GM12878 (cell line): ENCODE results near the gene POLR2I. TPM values are rescaled to one million over a fixed set of nuclear protein-coding genes. Genes with fewer than 3 reads are reported as not detected.

ENCODE experiments used
- ATAC-seq: fragments of 200-7000 bp; cut with Tn5 transposase; 3 replicates; pipeline ENCODE4 v1.9.1; 2020; ENCODE audit warnings: mild to moderate bottlenecking, moderate library complexity
- BruUV-seq: library from RNA; stranded (reverse); fragments of 400-500 nt; replicated peaks from 2 replicates; lab custom pipeline; 2021; lab: Mats Ljungman, UMichigan
- CTCF ChIA-PET: fragments of 300-600 bp; sonication (Branson Sonifier 250); formaldehyde crosslinking; extraction: SDS; loops from one replicate; lab custom pipeline; 2021; ENCODE audit warnings: inconsistent platforms; lab: Yijun Ruan, JAX
- POLR2A ChIA-PET: fragments of 350-600 bp; formaldehyde crosslinking; extraction: SDS; loops from one replicate; lab custom pipeline; 2021; ENCODE audit warnings: inconsistent platforms; lab: Charles Lee
- RAD21 ChIA-PET: fragments of 300-600 bp; sonication (Branson Sonifier 250); formaldehyde crosslinking; loops from one replicate; lab custom pipeline; 2023; ENCODE audit warnings: antibody characterized with exemption; ENCODE audit not compliant: unreplicated experiment; lab: Charles Lee
- SMC1A ChIA-PET: fragments of 300-600 bp; sonication (Branson Sonifier 250); formaldehyde crosslinking; loops from one replicate; lab custom pipeline; 2023; ENCODE audit not compliant: unreplicated experiment, uncharacterized antibody; lab: Charles Lee
- DNase-seq: peaks from one replicate; pipeline ENCODE4 v3.0.0-alpha.2; 2011; ENCODE audit warnings: low read depth, low spot score
- FAIRE-seq: peaks from 3 replicates; lab custom pipeline; 2011; peaks lifted over from hg19 to GRCh38; lab: Jason Lieb, UNC
- H2AFZ ChIP-seq: 2 replicates; pipeline ENCODE4 v1.6.0; 2011; ENCODE audit warnings: low read depth, low read length, control low read depth; ENCODE audit not compliant: control insufficient read depth
- H3K27ac ChIP-seq: 2 replicates; pipeline ENCODE4 v1.5.1; 2011; ENCODE audit warnings: control low read depth; ENCODE audit not compliant: control insufficient read depth, insufficient read depth
- H3K27me3 ChIP-seq, 2 experiments: replicated peaks in 1 of 2; 2 replicates each; pipeline versions ENCODE4 v1.6.0 to v1.6.1; 2011; ENCODE audit warnings: low read length in 1 of 2; ENCODE audit not compliant: control insufficient read depth in 2 of 2, insufficient read depth in 2 of 2
- H3K36me3 ChIP-seq, 2 experiments: 2 replicates each; pipeline ENCODE4 v1.5.1; 2011; ENCODE audit warnings: low read length in 1 of 2; ENCODE audit not compliant: control insufficient read depth in 2 of 2, insufficient read depth in 2 of 2
- H3K4me1 ChIP-seq: 2 replicates; pipeline ENCODE4 v1.6.1; 2011; ENCODE audit warnings: mild to moderate bottlenecking, low read length, moderate library complexity, mixed read lengths; ENCODE audit not compliant: control insufficient read depth, insufficient read depth
- H3K4me2 ChIP-seq: 2 replicates; pipeline ENCODE4 v1.6.0; 2011; ENCODE audit warnings: control low read depth; ENCODE audit not compliant: control insufficient read depth, insufficient read depth
- H3K4me3 ChIP-seq: fragments of 200-600 bp; sonication (generic); 2 replicates; pipeline ENCODE4 v1.5.1; 2016
- H3K79me2 ChIP-seq: 2 replicates; pipeline ENCODE4 v1.6.0; 2011; ENCODE audit warnings: low read length; ENCODE audit not compliant: control insufficient read depth, insufficient read depth
- H3K9ac ChIP-seq: 2 replicates; pipeline ENCODE4 v1.8.0; 2011; ENCODE audit warnings: low read length, control low read depth, mixed read lengths; ENCODE audit not compliant: control insufficient read depth, insufficient read depth
- H3K9me3 ChIP-seq: replicated peaks from 3 replicates; pipeline ENCODE4 v1.5.1; 2011; ENCODE audit warnings: mild to moderate bottlenecking, low read length; ENCODE audit not compliant: control insufficient read depth, insufficient read depth
- H4K20me1 ChIP-seq: 2 replicates; pipeline ENCODE4 v1.6.0; 2011; ENCODE audit not compliant: control insufficient read depth, insufficient read depth
- BCL11A ChIP-seq: IDR thresholded peaks from 2 replicates; pipeline ENCODE4 v1.6.1; 2011; ENCODE audit warnings: low read depth, low read length
- CBFB ChIP-seq: IDR thresholded peaks from 2 replicates; pipeline ENCODE4 v1.6.1; 2016; ENCODE audit warnings: antibody characterized with exemption, low read depth
- EED ChIP-seq: sonication (generic); IDR thresholded peaks from 2 replicates; pipeline ENCODE4 v1.6.1; 2016; ENCODE audit warnings: antibody characterized with exemption, low read depth
- MYC ChIP-seq: IDR thresholded peaks from 2 replicates; pipeline ENCODE4 v1.6.1; 2011; ENCODE audit warnings: mild to moderate bottlenecking, low read length, moderate library complexity, inconsistent platforms; ENCODE audit not compliant: insufficient read depth, insufficient replicate concordance, insufficient read length, severe bottlenecking
- PKNOX1 ChIP-seq: fragments of 450-650 bp; IDR thresholded peaks from 2 replicates; pipeline ENCODE4 v1.6.1; 2016; ENCODE audit warnings: mild to moderate bottlenecking
- POLR2A ChIP-seq: IDR thresholded peaks from 2 replicates; pipeline ENCODE4 v1.6.1; 2011; ENCODE audit warnings: low read depth, mild to moderate bottlenecking, low read length
- RBBP5 ChIP-seq: fragments of 200-600 bp; sonication (generic); conservative IDR thresholded peaks from 2 replicates; pipeline ENCODE4 v1.6.1; 2016
- RFX5 ChIP-seq: IDR thresholded peaks from 2 replicates; pipeline ENCODE4 v1.6.1; 2011; ENCODE audit warnings: low read depth, low read length, improper control_type of control experiment
- SRF ChIP-seq, 2 experiments: IDR thresholded peaks; 2 replicates each; pipeline ENCODE4 v1.6.1; 2011; ENCODE audit warnings: low read depth in 2 of 2, low read length in 2 of 2, mild to moderate bottlenecking in 1 of 2, moderate library complexity in 1 of 2
- USF2 ChIP-seq: IDR thresholded peaks from 2 replicates; pipeline ENCODE4 v1.6.1; 2011; ENCODE audit warnings: low read depth, low read length, improper control_type of control experiment, borderline replicate concordance
- WGBS: methylation state at CpG from one replicate; pipeline ENCODE4 v1.1.6; 2016; ENCODE audit warnings: low lambda C conversion rate; ENCODE audit not compliant: insufficient replicate concordance, insufficient coverage; ENCODE audit errors: missing lambda C conversion rate; 5-methylcytosine and 5-hydroxymethylcytosine counted together
- in situ Hi-C: fragments of 300-500 bp; cut with MboI; formaldehyde crosslinking; loops from 9 replicates; pipeline ENCODE4 v1.14.3; 2018; ENCODE audit warnings: mixed read lengths
- intact Hi-C: fragments of 100-400 bp; cut with micrococcal nuclease; formaldehyde crosslinking; loops from one replicate; pipeline ENCODE4 v1.14.2; 2022; ENCODE audit not compliant: unreplicated experiment
- polyA plus RNA-seq, 11 experiments: library from polyadenylated mRNA; depleted of rRNA in 4 of 11; unstranded in 6 of 11; stranded (reverse) in 5 of 11; fragments of >200 nt; fragmentation: Nextera tagmentation in 4 of 11; fragmentation: Illumina TruSeq in 1 of 11; extraction: Ambion mirVana in 4 of 11; extraction: Trizol in 1 of 11; gene quantifications; 1 replicate in 1 of 11; 2 replicates in 10 of 11; pipeline versions ENCODE4 v1.2.1 to v1.2.3, GENCODE V29; 2011 to 2016; ENCODE audit warnings: inconsistent platforms in 2 of 11, missing spikeins in 2 of 11, low read depth in 1 of 11
- total RNA-seq, 4 experiments: library from RNA; depleted of rRNA in 3 of 4; stranded (reverse); fragments of >200 nt in 3 of 4; fragmentation: Illumina TruSeq in 1 of 4; extraction: Trizol in 1 of 4; gene quantifications; 2 replicates each; pipeline versions ENCODE4 v1.2.1 to v1.2.3, GENCODE V29; 2013 to 2021

The POLR2I gene
- total and polyA plus RNA-seq, 10 of the 15 experiments (the other 5 are each of a cell fraction or from before 2014, with no cell fraction given), result 30.9 to 272 (median 202) TPM

DNA sequence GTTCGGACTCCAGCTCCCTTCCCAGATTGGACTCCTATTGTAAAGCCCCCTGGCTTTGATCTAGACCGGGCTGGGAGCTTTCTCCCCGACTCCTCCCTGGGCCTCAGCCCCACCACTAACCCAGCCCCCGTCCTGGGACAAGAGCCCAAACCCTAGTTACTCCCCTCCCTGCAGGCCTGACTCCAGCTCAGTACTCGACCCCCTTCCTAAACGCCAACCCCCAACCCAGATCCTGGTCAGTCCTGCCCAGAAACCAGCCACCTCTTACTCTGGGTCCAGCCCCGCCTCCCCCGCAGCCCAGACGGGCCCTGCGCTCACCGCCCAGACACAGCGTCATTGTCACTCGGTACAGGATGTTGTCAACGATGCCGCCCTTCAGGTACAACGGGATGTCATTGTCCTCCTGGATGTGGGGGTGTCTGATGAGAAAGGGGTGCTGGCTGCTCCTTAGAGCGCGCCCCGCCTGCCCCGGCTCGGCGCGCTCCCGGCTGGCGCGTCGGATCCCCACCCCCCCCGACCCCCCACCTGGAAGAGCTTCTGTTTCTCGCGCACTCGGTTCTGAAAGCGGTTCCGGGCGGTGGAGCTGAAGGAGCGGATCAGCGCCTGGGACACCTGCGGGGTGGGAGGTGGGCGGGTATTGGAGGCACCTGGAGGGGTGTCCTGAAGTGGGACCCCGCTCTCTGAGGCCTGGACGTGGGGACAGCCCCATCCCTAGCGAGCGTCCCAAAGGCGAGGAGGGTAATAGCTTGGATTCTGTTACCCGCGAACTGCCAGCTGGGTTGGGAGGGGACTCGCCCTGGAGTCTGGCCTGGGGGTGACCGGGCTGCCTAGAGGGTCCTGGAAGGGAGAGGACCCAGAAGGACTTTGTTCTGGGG, 36.7 kb upstream of the POLR2I start:
- RAD21 ChIA-PET, result interaction anchor here (0.7 kb wide), 1 partner anchor 23 kb away, joined by 3 read pairs; no protein-coding TSS in a partner anchor
- POLR2A ChIA-PET, result no interaction called here
- Histone ChIP-seq H4K20me1 (no peaks in the 10 kb centered on the region), H3K9ac (no peak overlapping the region), H3K4me3 (no peak overlapping the region), H3K36me3 (peaks cover 4 to 13% of the 10 kb centered on the region in 2 experiments), H3K27ac (no peak overlapping the region), H3K27me3 (no peaks in the 10 kb centered on the region), H3K4me2 (no peak overlapping the region), H3K79me2 (no peaks in the 10 kb centered on the region), H3K9me3 (no peaks in the 10 kb centered on the region), H3K4me1 (no peaks in the 10 kb centered on the region), H2AFZ (no peak overlapping the region)
- in situ Hi-C loops, result no loop called here
- ATAC-seq (no peak), DNase-seq (no peak), FAIRE-seq (no peak)
- intact Hi-C loops, result no loop called here
- TF ChIP-seq USF2 (no peak), POLR2A (peak; percentile 51; the same call in 1 of the 2 replicates)
- 94% methylated on average over 43 of the region's 47 CpGs for WGBS
- SMC1A ChIA-PET, result no interaction called here
- no TSS peak for BruUV-seq
- CTCF ChIA-PET, result no interaction called here

- TF ChIP-seq PKNOX1 (no peak), BCL11A (no peak), RBBP5 (no peak), SRF (IDR thresholded peaks at IDR 0.05; ENCODE audit: low read depth in 2 of 2, low read length in 2 of 2) (no peak), USF2 (no peak), EED (no peak), MYC (no peak), RFX5 (no peak), CBFB (no peak)
- Histone ChIP-seq H2AFZ (no peak overlapping the region), H3K4me3 (no peak overlapping the region), H4K20me1 (no peaks in the 10 kb centered on the region), H3K79me2 (no peaks in the 10 kb centered on the region), H3K27ac (no peak overlapping the region), H3K4me1 (no peaks in the 10 kb centered on the region), H3K4me2 (no peak overlapping the region), H3K9me3 (no peaks in the 10 kb centered on the region), H3K9ac (no peak overlapping the region), H3K36me3 (peaks cover 9 to 19% of the 10 kb centered on the region in 2 experiments), H3K27me3 (no peaks in the 10 kb centered on the region)
- CTCF ChIA-PET, result no interaction called here
- SMC1A ChIA-PET, result no interaction called here
- intact Hi-C loops, result no loop called here
- in situ Hi-C loops, result no loop called here
- DNase-seq (no peak), ATAC-seq (no peak), FAIRE-seq (no peak)
- POLR2A ChIA-PET, result no interaction called here
- WGBS, result 98% methylated on average over 5 of the region's 5 CpGs
- RAD21 ChIA-PET, result interaction anchor here (0.7 kb wide), 1 partner anchor 23 kb away, joined by 3 read pairs; no protein-coding TSS in a partner anchor
- no TSS peak for BruUV-seq
Observed at GRCh38 chr19:36150586-36150985, 35.9 kb upstream of the POLR2I start.
